ENCODE results near the gene NOTCH1.

DNA sequence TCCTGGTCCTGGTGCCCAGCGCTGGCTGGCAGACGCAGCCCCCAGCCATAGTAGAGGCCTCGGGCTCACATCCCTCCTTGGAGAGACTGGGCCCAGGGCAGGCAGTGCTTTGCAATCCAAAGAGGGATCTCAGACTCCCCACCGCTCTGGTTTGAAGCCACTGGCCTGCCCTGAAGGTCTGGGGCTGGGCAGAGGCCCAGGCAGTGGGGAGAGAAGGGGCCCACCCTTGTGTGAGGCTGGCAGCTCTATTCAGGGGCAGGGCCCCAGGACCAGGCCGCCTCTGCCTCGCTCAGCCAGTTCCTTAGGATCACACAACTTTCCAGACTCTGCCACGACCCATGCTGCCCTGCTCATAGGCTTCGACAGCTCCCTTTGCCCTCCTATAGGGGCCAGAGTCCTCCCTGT, 52.3 kb downstream of the NOTCH1 start:
- TF ChIP-seq, protein P1, sequence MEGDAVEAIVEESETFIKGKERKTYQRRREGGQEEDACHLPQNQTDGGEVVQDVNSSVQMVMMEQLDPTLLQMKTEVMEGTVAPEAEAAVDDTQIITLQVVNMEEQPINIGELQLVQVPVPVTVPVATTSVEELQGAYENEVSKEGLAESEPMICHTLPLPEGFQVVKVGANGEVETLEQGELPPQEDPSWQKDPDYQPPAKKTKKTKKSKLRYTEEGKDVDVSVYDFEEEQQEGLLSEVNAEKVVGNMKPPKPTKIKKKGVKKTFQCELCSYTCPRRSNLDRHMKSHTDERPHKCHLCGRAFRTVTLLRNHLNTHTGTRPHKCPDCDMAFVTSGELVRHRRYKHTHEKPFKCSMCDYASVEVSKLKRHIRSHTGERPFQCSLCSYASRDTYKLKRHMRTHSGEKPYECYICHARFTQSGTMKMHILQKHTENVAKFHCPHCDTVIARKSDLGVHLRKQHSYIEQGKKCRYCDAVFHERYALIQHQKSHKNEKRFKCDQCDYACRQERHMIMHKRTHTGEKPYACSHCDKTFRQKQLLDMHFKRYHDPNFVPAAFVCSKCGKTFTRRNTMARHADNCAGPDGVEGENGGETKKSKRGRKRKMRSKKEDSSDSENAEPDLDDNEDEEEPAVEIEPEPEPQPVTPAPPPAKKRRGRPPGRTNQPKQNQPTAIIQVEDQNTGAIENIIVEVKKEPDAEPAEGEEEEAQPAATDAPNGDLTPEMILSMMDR (IDR thresholded peaks at IDR 0.05) = no peak
- TF ChIP-seq POLR2A (IDR thresholded peaks at IDR 0.05) = no peak

All from body of pancreas (tissue), 4 donors.